Glutamatergic neuron (in vitro differentiated cells): ENCODE measurements around the gene UPK1A. TPM values are rescaled to one million over a fixed set of nuclear protein-coding genes. Genes with fewer than 3 reads are reported as not detected.

Source experiments
- DNase-seq: peaks from one replicate; pipeline ENCODE4 v3.0.0; 2022
- H3K27ac Mint-ChIP-seq: one replicate; pipeline ENCODE4 v1.8.0; 2020; ENCODE audit warnings: mild to moderate bottlenecking, mixed read lengths, inconsistent platforms; ENCODE audit not compliant: unreplicated experiment
- H3K27me3 Mint-ChIP-seq: one replicate; pipeline ENCODE4 v1.8.0; 2020; ENCODE audit warnings: mild to moderate bottlenecking, moderate library complexity, mixed read lengths, inconsistent platforms; ENCODE audit not compliant: unreplicated experiment
- H3K36me3 Mint-ChIP-seq: one replicate; pipeline ENCODE4 v1.8.0; 2020; ENCODE audit warnings: mild to moderate bottlenecking, mixed read lengths, inconsistent platforms; ENCODE audit not compliant: unreplicated experiment
- H3K4me1 Mint-ChIP-seq: one replicate; pipeline ENCODE4 v1.8.0; 2020; ENCODE audit warnings: mild to moderate bottlenecking, low read depth, mixed read lengths, inconsistent platforms; ENCODE audit not compliant: unreplicated experiment
- H3K4me3 Mint-ChIP-seq: one replicate; pipeline ENCODE4 v1.8.0; 2020; ENCODE audit warnings: mild to moderate bottlenecking, mixed read lengths, inconsistent platforms; ENCODE audit not compliant: unreplicated experiment
- H3K9me3 Mint-ChIP-seq: one replicate; pipeline ENCODE4 v1.8.0; 2020; ENCODE audit warnings: mild to moderate bottlenecking, moderate library complexity, mixed read lengths, inconsistent platforms; ENCODE audit not compliant: unreplicated experiment
- CTCF ChIP-seq: fragments of 200-600 bp; sonication (generic); IDR thresholded peaks from one replicate; pipeline ENCODE4 v1.5.0; 2021; ENCODE audit not compliant: partially characterized antibody, unreplicated experiment
- total RNA-seq: library from RNA; stranded (reverse); fragmentation: NEBNext Ultra II Directional; extraction: Animal tissue kit (Norgen Biotek cat#: 25700); gene quantifications from one replicate; pipeline ENCODE4 v1.2.1, GENCODE V29; 2021; ENCODE audit not compliant: unreplicated experiment

UPK1A gene
- total RNA-seq, 1 donor from 2014 or later = not detected

GRCh38 chr19:35720163-35720524, 53.8 kb downstream of the UPK1A start:
- Mint-ChIP-seq H3K27me3 (peaks cover 7% of the 10 kb centered on the region), H3K4me1 (peaks cover 7% of the 10 kb centered on the region), H3K36me3 (peaks cover 4% of the 10 kb centered on the region), H3K9me3 (peaks cover 12% of the 10 kb centered on the region), H3K4me3 (peak overlapping the region; percentile 68), H3K27ac (peak overlapping the region; percentile 62)
- no peak for DNase-seq
- no peak for TF ChIP-seq CTCF

- peaks cover 7% of the 10 kb centered on the region for H3K27me3 Mint-ChIP-seq
- H3K27ac Mint-ChIP-seq = no peak overlapping the region
- H3K4me3 Mint-ChIP-seq = no peak overlapping the region
- TF ChIP-seq CTCF = no peak
- peaks cover 4% of the 10 kb centered on the region for H3K36me3 Mint-ChIP-seq
- no peak for DNase-seq
- peaks cover 7% of the 10 kb centered on the region for H3K4me1 Mint-ChIP-seq
- peaks cover 12% of the 10 kb centered on the region for H3K9me3 Mint-ChIP-seq
These were observed 54.3 kb downstream of the UPK1A start for GRCh38 chr19:35720648-35721047.

- DNase-seq = no peak
- peaks cover 5% of the 10 kb centered on the region for H3K4me1 Mint-ChIP-seq
- no peak for TF ChIP-seq CTCF
- H3K36me3 Mint-ChIP-seq = peaks cover 4% of the 10 kb centered on the region
- H3K4me3 Mint-ChIP-seq = no peak overlapping the region
- H3K27me3 Mint-ChIP-seq = peaks cover 7% of the 10 kb centered on the region
- H3K27ac Mint-ChIP-seq = no peak overlapping the region
- H3K9me3 Mint-ChIP-seq = peaks cover 12% of the 10 kb centered on the region
These were observed 55.1 kb downstream of the UPK1A start for GRCh38 chr19:35721374-35721773.

GRCh38 chr19:35722461-35722860, 56.1 kb downstream of the UPK1A start:
- H3K27me3 Mint-ChIP-seq = peaks cover 6% of the 10 kb centered on the region
- peaks cover 8% of the 10 kb centered on the region for H3K9me3 Mint-ChIP-seq
- H3K4me3 Mint-ChIP-seq = no peak overlapping the region
- H3K27ac Mint-ChIP-seq = no peak overlapping the region
- peaks cover 4% of the 10 kb centered on the region for H3K36me3 Mint-ChIP-seq
- no peak for TF ChIP-seq CTCF
- DNase-seq = no peak
- H3K4me1 Mint-ChIP-seq = peaks cover 5% of the 10 kb centered on the region

GRCh38 chr19:35722897-35723296, 56.6 kb downstream of the UPK1A start:
- TF ChIP-seq CTCF = no peak
- Mint-ChIP-seq H3K36me3 (peaks cover 4% of the 10 kb centered on the region), H3K4me1 (peaks cover 5% of the 10 kb centered on the region)

More at GRCh38 chr19:35722897-35723296, 56.6 kb downstream of the UPK1A start:
- peaks cover 6% of the 10 kb centered on the region for H3K27me3 Mint-ChIP-seq
- H3K4me3 Mint-ChIP-seq = no peak overlapping the region
- H3K27ac Mint-ChIP-seq = no peak overlapping the region
- peaks cover 8% of the 10 kb centered on the region for H3K9me3 Mint-ChIP-seq
- DNase-seq = no peak
